HG02981 (cell line): ENCODE data around the gene KMT5C.
A peak's percentile ranks its signal among the peaks of the same experiment; 100 is the strongest.

ENCODE experiments used
- ATAC-seq: cut with Tn5 transposase; IDR thresholded peaks from one replicate; pipeline ENCODE4 v1.9.1; 2021; ENCODE audit warnings: mild to moderate bottlenecking, moderate library complexity; ENCODE audit not compliant: unreplicated experiment

KMT5C gene

DNA sequence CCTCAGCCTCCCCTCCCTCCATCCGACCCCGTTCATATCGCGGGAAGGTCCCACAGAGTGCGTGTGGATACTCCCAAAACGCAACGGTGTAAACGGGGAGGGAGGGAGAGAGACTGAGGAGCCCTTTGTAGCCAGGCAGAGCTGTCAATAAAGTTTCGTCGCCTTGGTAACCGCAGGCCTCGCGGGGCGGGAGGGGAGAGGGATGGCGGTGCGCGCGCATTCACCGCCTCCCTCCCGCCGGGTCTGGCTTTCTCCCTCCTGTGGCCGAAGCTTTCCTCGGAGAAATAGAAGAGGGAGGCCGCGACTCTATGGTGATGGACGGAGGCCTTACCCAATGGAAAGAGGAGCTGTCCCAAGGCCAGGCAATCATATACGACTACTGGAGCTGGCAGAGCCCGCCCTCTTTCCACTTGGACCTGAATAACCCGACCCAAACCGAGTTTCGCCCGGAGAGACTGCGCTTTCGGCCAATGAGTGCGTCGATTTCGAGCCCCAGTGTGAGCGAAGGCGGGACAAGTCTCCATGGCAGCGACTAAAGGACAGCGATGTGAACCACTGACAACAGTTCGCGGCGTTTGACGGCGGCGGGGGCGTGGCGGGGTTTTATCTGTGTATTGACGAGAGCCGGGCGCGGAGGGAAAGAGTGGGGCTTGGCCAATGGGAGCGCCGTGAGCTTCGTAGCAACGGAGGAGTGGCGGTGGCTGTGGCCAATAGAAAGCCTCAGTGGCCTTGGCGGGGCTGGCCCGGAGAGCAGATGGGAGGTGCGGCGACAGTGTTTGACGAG is at the start of gene KMT5C:
Gene KMT5C, plus strand, starts transcription at position 772 of the 784 bp plus-strand sequence. CDS start 2,061 bp downstream, outside the sequence.
- peak; percentile 76 for ATAC-seq

DNA sequence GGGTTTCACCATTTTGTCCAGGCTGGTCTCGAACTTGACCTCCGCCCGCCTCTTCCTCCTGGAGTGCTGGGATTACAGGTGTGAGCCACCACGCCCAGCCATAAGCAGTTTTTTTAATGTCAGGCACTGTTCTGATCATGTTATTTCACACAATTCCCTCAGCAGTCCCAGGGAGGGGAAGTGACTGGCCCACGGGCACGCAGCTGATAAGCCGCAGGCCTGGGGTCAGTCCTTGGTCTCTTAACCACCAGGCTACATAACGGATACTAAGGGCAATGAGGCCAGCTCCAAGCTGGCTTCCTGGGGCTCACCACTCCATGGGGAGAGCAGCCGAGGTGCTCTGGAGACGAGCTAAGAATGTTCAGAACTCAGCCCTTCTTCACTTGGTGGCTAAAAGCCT is 42.4 kb upstream of the KMT5C start:
- ATAC-seq, result no peak

DNA sequence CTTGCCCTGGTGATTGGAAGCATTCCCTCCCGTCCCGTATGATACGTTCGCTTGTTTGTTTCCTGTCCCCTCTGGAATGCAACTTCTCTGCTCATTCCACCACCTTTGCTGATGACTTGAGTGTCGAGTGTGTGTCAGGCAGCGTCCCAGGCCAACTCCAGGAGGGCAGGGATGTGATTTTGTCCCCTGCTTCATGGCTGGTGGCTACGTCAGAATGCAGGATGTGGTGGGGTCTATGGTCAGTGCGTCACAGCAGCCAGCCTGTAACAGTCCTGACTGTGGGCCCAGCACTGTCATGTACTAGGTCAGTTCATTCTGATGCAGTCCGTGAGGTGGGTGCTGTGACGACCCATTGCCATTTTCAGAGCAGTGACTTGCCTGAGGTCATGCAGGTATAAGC is 39.7 kb upstream of the KMT5C start:
- no peak for ATAC-seq

DNA sequence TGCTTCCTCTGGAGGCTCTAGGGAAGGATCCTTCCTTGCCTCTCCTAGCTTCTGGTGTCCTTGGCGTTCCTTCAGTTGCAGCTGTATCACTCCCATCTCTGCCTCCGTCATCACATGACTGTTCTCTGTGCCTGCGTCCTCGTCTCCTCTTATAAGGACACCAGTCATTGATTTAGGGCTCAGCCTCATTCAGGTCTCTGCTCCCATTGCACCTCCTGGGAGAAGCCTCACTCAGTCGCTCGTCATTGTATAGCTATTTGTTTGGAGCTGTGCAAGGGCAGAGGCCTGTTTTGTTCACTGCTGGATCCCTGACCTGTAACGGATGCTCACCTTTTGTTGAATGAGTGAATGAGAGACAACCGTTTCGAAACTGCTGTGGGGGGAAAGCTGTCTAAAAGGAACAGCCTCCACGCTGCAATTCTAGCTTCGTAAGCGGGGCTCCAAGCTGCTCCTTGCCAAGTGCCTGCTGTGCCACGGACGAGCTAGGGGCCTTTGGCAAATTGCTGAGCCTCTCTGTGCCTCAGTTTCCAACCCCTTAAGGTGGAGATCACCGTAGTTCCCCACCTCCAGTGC is 38.7 kb upstream of the KMT5C start:
- no peak for ATAC-seq

- ATAC-seq, result no peak
Observed at GRCh38 chr19:55301459-55302317, 38.0 kb upstream of the KMT5C start.

DNA sequence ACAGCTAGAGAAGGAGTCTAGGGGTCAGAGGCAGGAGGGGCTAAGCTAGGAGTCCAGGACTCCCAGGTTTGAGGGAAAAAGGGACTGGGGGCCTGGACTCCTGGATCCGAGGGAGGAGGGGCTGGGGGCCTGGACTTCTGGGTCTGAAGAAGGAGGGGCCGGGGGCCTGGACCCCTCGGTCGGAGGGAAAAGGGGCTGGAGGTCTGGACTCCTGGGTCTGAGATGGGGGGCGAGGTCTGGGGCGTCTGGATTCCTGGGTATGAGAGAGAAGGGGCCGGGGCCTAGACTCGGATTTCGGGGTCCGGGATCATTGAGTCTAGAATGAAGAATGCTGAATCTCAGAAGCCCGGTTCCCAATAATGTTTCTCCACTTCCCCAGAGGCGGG is 37.4 kb upstream of the KMT5C start:
- no peak for ATAC-seq

DNA sequence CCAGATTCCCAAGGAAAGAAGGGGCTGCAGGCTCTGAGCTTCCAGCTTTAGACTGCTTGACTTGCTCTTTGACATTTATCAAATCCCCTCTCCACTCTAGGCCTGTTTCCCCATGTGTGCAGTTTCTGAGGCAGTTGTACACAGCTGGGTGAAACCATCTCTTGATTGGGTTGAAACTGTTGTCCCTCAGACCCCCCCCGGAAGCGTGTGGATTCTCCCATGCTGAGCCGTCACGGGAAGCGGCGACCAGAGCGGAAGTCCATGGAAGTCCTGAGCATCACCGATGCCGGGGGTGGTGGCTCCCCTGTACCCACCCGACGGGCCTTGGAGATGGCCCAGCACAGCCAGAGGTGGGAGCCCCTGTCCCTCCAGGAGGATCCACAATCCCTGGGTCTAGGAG is 36.2 kb upstream of the KMT5C start:
- no peak for ATAC-seq

GRCh38 chr19:55304279-55304978 is 35.2 kb upstream of the KMT5C start:
- ATAC-seq, result no peak

DNA sequence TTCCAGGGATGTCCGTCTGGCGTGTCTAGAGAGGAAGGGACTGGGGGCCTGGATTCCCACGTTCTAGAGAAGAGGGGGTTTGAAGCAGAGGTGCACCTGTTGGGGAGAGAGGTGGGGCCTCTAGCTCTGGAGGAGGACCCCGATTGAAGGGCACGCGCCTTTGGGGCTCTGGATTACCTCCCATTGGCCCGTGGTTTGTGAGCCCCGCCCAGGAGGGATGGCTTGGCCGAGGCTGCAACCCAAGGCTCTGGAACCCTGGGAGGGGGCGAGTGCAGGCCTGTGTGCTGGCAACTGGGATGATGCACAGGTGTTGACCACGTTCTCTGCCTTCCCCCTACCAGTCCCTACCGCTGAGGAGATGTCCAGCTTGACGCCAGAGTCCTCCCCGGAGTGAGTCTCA is 34.7 kb upstream of the KMT5C start:
- ATAC-seq, result no peak

DNA sequence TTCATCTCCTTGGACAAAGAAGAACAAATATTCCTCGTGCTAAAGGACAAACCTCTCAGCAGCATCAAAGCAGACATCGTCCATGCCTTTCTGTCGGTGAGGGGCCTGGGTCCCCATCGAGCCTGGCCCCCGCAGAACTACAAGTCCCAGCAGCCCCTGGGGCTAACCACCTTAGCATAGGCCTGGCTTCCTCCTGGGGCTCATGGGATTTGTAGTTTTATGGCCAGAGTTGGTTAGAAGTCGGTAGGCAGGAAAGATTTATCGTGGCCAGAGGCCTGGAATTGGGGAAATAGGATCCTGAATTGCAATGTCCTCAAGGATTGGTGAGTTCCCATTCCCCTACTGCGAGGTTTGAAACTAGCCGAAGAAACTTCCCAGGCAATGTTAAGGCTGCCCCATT is 34.2 kb upstream of the KMT5C start:
- ATAC-seq, result no peak

- ATAC-seq, result no peak
Observed at GRCh38 chr19:55305983-55306562, 33.6 kb upstream of the KMT5C start.

DNA sequence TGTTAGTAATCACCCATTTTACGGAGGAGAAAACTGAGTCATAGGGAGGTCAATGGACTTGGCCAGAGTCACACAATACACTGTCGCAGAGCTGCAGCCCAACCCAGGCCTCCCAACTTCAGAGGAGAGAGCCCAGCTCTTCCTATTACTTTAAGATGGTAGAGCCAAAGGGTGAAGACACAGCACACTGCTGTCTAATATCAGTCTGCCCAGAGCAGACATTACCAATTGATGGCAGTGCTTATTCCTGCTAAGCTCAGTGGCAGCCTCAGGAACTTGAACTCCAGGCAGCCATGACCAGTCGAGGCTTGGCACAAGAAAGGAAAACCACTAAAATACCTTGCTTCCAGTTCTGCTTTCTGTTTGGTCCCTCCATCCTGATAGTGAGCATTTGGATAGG is 33.0 kb upstream of the KMT5C start:
- no peak for ATAC-seq

- no peak for ATAC-seq
Observed at GRCh38 chr19:55308281-55308680, 31.4 kb upstream of the KMT5C start.

GRCh38 chr19:55309448-55309847 is 30.2 kb upstream of the KMT5C start:
- ATAC-seq, result no peak

- no peak for ATAC-seq
Observed at GRCh38 chr19:55310498-55310897, 29.2 kb upstream of the KMT5C start.

- ATAC-seq, result no peak
Observed at GRCh38 chr19:55311397-55311796, 28.3 kb upstream of the KMT5C start.

- no peak for ATAC-seq
Observed at GRCh38 chr19:55311797-55312196, 27.9 kb upstream of the KMT5C start.

- ATAC-seq, result no peak
Observed at GRCh38 chr19:55312621-55313512, 26.8 kb upstream of the KMT5C start.

DNA sequence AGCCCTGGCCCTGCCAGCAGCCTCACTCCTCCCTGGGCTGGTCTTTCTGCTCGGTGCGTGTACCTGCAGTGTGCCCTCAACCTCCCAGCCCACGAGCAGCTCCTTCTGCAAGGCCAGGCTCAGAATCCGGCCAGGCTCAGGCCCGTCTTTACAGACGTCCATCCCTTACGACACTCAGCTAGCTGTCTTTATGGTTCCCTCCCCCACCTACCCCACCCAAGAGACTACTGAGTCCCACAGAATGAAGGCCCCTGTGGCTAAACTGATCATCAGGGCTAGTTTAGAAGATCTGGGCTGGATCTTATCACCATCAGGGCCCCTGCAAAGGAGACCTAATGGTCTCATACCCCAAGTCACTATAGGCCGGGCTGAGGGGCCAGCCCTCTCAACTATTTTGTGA is 25.3 kb upstream of the KMT5C start:
- ATAC-seq, result no peak
